RWPE2 (cell line): Measurements from ENCODE around the gene PPP2R5C.

Experiments
- ATAC-seq: fragments of 200-7000 bp; cut with Tn5 transposase; 3 replicates; pipeline ENCODE4 v1.9.1; 2021; ENCODE audit warnings: low read depth
- DNase-seq: peaks from one replicate; pipeline ENCODE4 v3.0.0-alpha.2; 2020; ENCODE audit warnings: low spot score
- H3K27ac ChIP-seq: fragments of 450-650 bp; 2 replicates; pipeline ENCODE4 v1.5.1; 2017; ENCODE audit warnings: mild to moderate bottlenecking; ENCODE audit not compliant: poor library complexity, severe bottlenecking
- H3K27me3 ChIP-seq: fragments of 250-450 bp; sonication (Bioruptor Pico); 2 replicates; pipeline ENCODE4 v1.5.1; 2021; ENCODE audit warnings: mild to moderate bottlenecking, moderate library complexity; ENCODE audit not compliant: insufficient read depth, poor library complexity, severe bottlenecking
- H3K36me3 ChIP-seq: fragments of 250-450 bp; sonication (Bioruptor Pico); 2 replicates; pipeline ENCODE4 v1.5.1; 2020; ENCODE audit warnings: low read depth, mild to moderate bottlenecking, moderate library complexity
- H3K4me1 ChIP-seq: fragments of 250-450 bp; sonication (Bioruptor Pico); 2 replicates; pipeline ENCODE4 v1.5.1; 2021; ENCODE audit warnings: mild to moderate bottlenecking, moderate library complexity; ENCODE audit not compliant: insufficient read depth, poor library complexity, severe bottlenecking
- H3K4me3 ChIP-seq: fragments of 250-450 bp; sonication (Bioruptor Pico); 2 replicates; pipeline ENCODE4 v1.5.1; 2021; ENCODE audit warnings: mild to moderate bottlenecking, moderate library complexity; ENCODE audit not compliant: severe bottlenecking
- H3K9me3 ChIP-seq: fragments of 250-450 bp; sonication (Bioruptor Pico); 2 replicates; pipeline ENCODE4 v1.5.1; 2021; ENCODE audit warnings: mild to moderate bottlenecking, moderate library complexity; ENCODE audit not compliant: severe bottlenecking
- CTCF ChIP-seq: fragments of 450-650 bp; IDR thresholded peaks from one replicate; pipeline ENCODE4 v1.5.1; 2017; ENCODE audit warnings: mild to moderate bottlenecking, moderate library complexity; ENCODE audit not compliant: poor library complexity, severe bottlenecking

Gene PPP2R5C

GRCh38 chr14:101835566-101835965, 74.1 kb downstream of the PPP2R5C start:
- peaks cover 18% of the 10 kb centered on the region for H3K36me3 ChIP-seq
- H3K27ac ChIP-seq = no peak overlapping the region
- no peaks in the 10 kb centered on the region for H3K9me3 ChIP-seq
- no peaks in the 10 kb centered on the region for H3K27me3 ChIP-seq
- no peak overlapping the region for H3K4me3 ChIP-seq
- DNase-seq = no peak
- no peaks in the 10 kb centered on the region for H3K4me1 ChIP-seq
- TF ChIP-seq CTCF = no peak
- no peak for ATAC-seq

- TF ChIP-seq CTCF = no peak
- no peaks in the 10 kb centered on the region for H3K27me3 ChIP-seq
- H3K4me3 ChIP-seq = no peak overlapping the region
- peaks cover 14% of the 10 kb centered on the region for H3K36me3 ChIP-seq
- no peak overlapping the region for H3K27ac ChIP-seq
- ATAC-seq (no peak), DNase-seq (no peak)
- H3K9me3 ChIP-seq = no peaks in the 10 kb centered on the region
- no peaks in the 10 kb centered on the region for H3K4me1 ChIP-seq
Observed at GRCh38 chr14:101836135-101836534, 74.6 kb downstream of the PPP2R5C start.

GRCh38 chr14:101838476-101838875, 77.0 kb downstream of the PPP2R5C start:
- no peak for TF ChIP-seq CTCF
- no peaks in the 10 kb centered on the region for H3K4me1 ChIP-seq

GRCh38 chr14:101839236-101839635, 77.7 kb downstream of the PPP2R5C start:
- Histone ChIP-seq H3K27me3 (no peaks in the 10 kb centered on the region), H3K4me3 (no peak overlapping the region), H3K27ac (no peak overlapping the region), H3K9me3 (no peaks in the 10 kb centered on the region), H3K36me3 (peaks cover 12% of the 10 kb centered on the region), H3K4me1 (no peaks in the 10 kb centered on the region)
- TF ChIP-seq CTCF = no peak
- ATAC-seq (no peak), DNase-seq (no peak)

More at GRCh38 chr14:101838476-101838875, 77.0 kb downstream of the PPP2R5C start:
- peaks cover 14% of the 10 kb centered on the region for H3K36me3 ChIP-seq
- H3K4me3 ChIP-seq = no peak overlapping the region
- DNase-seq = no peak
- no peak for ATAC-seq
- no peaks in the 10 kb centered on the region for H3K27me3 ChIP-seq
- H3K9me3 ChIP-seq = no peaks in the 10 kb centered on the region
- no peak overlapping the region for H3K27ac ChIP-seq

GRCh38 chr14:101839661-101840060, 78.2 kb downstream of the PPP2R5C start:
- H3K9me3 ChIP-seq = no peaks in the 10 kb centered on the region
- no peak for TF ChIP-seq CTCF
- H3K4me1 ChIP-seq = no peaks in the 10 kb centered on the region
- DNase-seq (no peak), ATAC-seq (no peak)
- H3K27me3 ChIP-seq = no peaks in the 10 kb centered on the region
- no peak overlapping the region for H3K27ac ChIP-seq
- peaks cover 11% of the 10 kb centered on the region for H3K36me3 ChIP-seq
- H3K4me3 ChIP-seq = no peak overlapping the region
